ENCODE data around the gene ARHGAP4.

Gene ARHGAP4

DNA sequence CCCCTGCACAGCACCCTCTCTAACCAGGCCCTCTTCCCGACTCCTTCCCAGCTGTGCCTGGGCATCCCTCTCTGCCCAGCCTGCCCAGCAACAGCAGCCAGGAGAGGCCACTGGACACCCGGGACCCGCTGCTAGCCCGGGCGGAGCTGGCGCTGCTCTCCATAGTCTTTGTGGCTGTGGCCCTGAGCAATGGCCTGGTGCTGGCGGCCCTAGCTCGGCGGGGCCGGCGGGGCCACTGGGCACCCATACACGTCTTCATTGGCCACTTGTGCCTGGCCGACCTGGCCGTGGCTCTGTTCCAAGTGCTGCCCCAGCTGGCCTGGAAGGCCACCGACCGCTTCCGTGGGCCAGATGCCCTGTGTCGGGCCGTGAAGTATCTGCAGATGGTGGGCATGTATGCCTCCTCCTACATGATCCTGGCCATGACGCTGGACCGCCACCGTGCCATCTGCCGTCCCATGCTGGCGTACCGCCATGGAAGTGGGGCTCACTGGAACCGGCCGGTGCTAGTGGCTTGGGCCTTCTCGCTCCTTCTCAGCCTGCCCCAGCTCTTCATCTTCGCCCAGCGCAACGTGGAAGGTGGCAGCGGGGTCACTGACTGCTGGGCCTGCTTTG, 20.5 kb downstream of the ARHGAP4 start:
- no peak for DNase-seq (ENCODE audit: low read depth)

DNA sequence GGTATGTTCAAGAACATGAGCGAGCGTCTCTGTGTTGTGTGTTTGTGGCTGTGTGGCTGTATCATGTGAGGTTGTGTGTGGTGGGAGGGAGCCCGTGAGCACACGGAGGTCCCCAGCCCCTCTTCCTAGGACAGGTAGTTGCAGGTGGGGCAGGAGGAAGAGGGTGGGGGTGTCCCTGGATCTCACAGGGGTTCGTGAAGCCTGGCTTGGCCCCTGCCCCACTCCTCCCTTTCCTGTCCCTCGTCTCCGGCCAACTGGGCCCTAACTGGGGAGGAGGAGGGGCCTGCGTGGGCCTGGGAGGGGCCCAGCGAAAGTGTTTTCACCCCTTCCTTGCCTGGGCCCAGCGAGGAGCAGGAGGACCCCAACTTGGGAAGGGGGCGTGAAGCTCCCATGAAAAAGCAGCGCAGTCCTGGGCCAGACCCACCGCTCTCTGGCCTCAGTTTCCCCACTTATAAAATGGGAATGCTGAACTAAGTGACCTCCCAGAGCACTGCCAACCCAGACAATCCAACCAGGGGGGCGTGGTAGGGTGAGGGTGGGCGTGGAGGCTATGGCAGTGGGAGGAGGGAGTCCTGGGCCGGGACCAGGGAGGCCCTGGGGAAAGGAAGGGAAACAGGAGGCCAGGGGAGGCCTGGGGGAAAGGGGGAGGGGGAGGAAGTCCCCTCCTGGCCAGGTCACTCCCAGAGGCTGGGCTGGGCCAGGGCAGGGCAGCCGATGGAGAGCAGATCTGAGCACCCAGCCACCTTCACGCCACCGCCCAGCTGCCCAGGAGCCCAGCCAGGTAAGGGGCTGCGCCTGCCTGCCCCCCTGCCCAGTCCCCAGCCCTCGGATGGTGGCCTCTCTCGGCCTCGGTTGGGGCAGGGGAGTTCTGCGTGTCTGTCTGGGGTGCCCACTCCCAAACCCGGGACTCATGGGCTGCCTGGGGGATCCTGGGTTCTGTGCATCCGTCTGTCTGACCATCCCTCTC, 21.8 kb downstream of the ARHGAP4 start, which contains the start of gene AVPR2:
Gene AVPR2, plus strand, starts transcription at position 683 of the 967 bp plus-strand sequence. CDS start 473 bp downstream, outside the sequence.
- DNase-seq (ENCODE audit: low read depth): no peak

DNA sequence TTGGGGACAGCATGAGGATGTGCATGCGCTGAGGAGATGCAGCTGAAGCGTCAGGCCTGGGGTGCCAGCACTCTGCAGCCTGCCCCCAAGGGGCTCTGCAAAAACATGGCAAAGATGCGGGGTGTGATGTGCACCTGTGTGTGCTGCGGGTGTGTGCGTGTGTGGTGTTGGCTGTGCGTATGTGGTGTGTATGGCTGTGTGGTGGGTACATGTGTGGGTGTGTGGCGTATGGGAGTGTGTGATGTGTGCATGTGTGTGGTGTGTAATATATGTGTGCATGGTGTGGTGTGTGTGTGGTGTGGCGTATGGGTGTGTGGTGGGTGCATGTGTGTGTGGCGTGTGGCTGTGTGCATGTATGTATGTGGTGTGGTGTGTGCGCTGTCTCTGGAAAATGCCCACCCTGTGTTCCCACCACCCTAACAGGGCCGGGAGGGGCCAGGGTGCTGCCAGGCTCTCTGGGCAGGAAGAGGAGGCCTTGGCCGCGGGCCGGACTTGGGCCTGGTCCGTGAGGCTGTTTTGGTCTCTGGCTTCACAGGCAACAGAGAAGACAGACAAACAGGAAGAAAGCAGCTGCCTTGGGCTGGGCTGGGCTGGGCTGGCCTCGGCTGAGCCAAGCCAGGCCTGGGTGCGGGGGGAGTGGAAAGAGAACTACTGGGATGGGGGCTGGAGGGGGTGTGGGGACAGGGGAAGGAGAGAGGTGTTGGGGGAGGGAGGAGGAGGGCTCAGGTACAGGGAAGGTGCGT, 22.7 kb downstream of the ARHGAP4 start:
- no peak for DNase-seq (ENCODE audit: low read depth)

DNA sequence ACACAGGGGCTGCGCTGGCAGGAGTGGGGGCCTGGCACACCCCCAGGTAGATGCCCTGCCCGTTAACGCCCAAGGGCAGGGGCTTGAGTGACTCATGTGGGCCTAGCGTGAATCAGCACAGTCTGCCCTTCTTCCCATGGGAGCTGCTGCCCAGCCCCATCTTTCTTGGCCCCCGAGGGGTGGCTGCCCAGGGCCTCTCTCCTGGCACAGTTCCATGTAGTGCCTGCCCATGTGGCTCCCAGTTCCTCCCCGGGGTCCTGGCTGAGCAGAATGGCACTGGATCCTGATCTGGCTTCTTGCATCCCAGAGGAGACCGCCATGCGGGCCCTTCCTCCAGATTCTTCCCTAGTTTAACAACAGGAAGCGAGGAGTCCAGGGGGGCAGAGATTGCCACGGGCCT, 23.7 kb downstream of the ARHGAP4 start:
- DNase-seq (ENCODE audit: low read depth): no peak

DNA sequence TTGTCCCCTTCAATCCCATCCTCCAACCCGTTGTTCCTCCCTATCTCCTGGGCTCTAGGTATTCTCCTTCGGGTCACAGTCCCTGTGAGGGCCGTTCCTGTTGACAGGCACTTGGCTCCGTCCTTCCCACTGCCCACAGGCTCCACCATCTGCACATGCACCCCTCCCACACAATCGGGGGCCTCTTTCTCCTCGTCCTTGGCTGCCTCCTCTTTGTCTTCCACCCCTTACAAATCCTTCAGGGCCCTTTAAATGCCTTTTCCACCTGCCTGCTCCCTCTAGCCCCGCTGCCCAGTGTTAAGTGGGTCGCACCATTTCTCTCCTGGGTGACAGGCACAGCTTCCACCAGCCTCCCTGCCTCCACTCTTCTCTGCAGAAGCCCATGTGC, 24.3 kb downstream of the ARHGAP4 start:
- no peak for DNase-seq (ENCODE audit: low read depth)

DNA sequence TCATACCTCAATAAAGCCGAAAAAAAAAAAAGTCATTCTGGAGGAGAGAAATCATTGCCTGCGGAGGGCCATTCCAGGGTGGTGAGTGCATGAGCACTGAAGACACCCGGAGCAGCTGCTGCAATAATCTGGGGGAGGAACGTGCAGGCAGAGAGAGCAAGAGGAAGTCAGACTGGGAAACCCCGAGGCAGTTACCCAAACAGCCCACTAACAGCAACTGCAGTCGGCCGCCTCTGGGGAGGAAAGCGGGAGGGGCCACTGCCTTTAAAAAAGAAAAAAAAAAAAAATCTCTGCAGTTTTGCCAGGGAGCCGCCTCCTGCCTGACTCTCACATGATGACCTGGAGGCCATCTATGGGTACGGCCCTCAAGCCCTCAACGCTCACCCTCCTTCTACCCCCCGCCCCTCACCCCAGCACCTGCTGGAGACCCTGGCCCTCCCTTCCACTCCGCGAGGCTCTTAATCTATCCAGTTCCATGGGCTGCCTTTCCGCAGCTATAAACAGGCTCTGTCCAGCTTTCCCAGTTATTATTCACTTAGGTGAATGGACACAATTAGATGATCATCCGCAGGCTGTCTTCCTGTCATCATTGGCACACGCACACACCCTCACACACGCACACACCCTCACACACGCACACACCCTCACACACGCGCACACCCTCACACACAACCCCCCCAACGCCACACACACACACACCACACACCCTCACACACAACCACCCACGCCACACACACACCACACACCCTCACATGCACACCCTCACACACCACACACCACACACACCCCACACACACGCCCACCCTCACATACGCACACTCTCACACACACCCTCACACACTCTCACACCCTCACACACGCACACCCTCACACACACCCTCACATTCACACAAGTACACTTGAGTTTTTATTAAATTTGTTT, 25.0 kb downstream of the ARHGAP4 start:
- peak; percentile 38 for DNase-seq (ENCODE audit: low read depth)

DNA sequence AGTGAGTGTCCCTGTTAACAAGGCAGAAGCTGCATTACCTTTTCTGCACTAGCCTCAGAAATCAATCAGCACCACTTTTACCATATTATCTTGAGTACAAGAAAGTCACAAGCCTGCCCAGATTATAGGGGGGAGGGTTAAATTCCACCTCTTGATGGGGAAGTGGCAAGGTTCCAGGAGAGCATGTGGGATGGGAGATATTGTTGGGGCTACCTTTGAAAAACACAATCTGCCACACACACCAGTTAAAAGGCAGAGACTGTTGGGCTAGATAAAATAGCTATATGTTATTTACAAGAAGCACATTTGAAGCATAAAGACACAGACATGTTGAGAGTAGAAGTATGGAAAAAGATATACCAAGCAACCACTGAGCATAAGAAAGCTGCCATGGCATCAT, 28.2 kb downstream of the ARHGAP4 start:
- no peak for DNase-seq (ENCODE audit: low read depth)

DNA sequence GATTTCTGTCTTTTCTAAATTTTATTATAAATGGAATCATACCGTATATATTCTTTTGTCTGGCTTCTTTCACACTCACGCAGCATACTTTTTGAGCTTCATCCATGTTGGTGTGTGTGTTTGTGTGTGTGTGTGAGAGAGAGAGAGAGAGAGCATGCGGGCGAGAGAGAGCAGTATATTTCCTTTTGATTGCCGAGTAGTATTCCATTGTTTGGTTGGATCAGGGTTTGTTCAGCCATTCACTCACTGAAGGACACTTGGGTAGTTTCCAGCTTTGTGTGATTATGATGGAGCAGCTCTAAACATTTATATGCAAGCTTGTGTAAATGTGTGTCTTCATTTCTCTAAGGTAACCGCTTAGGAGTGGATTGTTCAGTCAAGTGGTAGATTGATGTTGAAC, 36.9 kb downstream of the ARHGAP4 start:
- no peak for DNase-seq (ENCODE audit: low read depth)

DNA sequence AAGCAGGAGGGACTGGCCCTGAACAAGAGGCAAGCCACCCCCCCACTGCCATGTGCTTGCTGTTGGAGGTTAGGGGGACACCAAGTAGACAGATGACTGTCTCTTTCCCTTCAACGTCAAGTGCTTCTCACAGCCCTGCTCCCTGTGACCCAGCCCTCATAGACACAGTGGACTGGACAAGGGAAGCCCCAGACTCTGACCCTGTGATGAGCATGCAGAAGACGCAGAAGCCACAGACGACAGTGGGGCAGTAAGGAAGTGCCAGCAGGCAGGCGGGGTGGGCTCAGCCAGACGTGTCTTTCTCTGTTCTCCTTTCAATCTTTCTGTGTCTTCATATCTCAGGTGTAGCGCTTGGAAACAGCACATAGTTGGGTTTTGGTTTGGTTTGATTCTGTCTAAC, 37.7 kb downstream of the ARHGAP4 start:
- no peak for DNase-seq (ENCODE audit: low read depth)

DNA sequence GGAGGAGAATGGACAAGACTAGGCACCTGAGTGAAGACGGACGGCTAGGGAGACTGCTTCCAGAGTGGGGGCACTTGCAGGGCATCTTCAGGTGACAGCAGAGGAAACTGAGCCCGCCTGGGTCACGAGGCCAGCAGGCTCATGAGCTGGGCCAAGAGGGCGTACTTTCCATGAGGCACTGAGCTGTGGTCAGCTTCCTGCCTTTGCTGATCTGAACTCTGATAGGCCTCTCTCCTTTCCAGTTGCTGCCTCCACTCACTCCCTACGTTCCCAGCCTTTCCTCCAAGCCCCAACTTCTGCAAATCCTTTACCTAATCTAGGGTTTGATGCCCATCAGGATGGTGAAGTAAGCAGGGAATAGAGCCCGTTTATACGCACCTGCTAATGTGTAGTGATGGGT, 38.7 kb downstream of the ARHGAP4 start:
- no peak for DNase-seq (ENCODE audit: low read depth)

DNA sequence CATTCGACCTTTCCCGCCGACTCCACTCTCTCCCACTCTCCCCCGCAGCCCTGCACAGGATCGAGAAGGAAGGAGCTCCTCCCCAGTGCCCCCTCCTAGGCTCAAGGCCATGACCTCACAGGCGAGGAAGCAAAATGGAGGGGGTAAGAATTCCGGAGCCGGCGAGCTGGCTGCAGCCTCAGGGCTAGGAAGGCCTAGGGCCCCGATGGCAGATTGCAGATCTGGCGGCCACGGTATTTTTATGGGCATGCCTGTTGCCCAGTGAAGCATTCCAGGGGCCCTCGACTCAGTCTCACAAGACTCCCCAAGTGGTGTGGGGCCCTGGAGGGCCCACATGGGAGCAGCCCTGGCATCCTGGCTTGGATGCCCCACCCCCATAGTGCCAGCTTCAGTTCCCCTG, 39.1 kb downstream of the ARHGAP4 start:
- no peak for DNase-seq (ENCODE audit: low read depth)

DNA sequence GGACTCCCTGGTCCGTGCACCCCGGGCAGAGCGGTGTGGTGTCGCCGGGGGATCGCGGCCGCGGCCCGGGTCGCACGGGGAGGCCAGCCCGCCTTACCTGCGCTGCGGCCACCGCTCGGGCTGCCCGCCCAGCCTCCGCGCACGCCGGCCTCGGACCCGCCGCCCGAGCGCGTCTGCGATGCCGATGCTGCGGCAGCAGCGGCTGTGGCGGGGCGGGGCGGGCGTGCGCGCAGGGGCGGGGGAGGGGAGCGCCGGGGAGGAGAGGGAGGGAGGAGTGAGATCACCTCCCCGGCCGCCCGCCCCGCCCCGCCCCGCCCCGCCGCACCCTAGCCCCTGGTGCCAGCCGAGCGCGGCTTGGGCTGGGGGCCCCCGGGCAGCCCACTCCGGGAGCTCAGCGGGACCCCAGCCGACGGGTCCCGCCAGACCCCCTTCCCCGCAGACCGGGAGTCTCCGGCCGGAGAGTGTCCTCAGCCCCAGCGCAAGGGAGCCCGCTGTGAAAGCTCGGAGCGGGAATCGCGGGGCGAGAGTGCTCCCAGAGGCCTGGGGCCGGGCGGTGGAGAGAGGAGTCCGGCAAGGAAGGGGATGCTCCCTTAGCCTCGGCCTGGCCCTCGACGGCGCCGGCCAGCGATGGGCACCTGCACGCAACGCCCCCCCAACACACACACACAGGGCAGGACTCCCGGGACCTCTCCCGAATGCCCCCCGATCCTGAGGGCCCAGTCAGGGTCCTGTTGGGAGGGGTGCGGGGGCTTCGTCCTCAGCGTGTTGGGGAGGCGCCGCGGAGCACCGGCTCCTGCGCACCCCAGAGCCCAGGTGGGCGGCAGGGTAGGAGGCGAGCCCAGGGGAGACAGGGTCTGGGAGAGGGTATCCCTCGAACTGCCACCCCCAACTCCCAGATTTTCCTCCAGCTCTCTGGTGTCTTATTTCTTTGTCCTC, 39.8 kb downstream of the ARHGAP4 start, which contains the start of gene L1CAM:
Gene L1CAM, minus strand, starts transcription at position 206 of the 936 bp plus-strand sequence. CDS start 10,337 bp downstream, outside the sequence.
- no peak for DNase-seq (ENCODE audit: low read depth)

DNA sequence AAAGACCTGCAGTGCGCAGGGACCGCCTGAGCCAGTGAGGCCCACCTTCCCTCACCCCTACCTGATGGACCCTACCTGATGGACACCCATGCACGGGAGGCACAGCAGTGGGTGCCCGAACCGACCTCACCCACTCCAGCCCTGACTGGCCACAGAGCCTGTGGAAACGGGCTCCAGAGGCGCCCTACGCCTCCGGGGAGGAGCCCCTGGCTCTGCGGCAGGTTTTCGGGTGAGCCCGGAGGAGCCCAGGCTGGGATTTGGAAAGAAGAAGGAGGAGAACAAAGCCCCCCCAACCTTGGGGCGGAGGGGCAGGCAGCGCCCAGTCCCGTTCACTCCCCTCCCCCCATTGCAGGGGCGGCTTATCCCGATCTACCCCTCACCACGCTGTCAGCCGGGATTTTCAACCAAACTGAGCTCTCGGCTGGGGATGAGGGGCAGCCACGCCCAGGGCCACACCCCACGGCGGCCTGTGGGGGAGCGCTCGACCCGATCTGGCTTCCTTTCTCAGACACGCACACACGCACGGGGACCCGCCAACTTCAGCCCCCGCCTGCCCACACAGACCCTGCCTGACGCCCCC, 40.8 kb downstream of the ARHGAP4 start:
- no peak for DNase-seq (ENCODE audit: low read depth)

DNA sequence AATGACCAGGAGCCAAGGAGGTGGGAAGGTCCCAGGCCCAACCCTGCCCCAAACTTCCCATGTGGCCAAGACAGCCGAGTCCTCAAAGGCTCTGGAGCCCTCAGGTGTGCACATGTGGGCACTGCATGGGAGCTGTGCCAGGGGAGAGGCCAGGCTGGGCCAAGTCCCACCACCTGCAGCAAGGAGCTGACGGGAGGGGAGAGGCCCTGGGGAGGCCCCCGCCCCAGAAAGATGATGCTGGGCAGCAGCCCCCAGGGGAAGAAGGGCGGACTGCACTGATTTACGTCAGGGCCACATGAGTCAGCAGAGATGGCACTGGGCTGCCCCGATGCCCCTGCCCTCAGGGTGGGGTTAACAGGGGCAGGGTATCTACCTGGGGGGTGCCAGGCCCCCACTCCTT, 41.5 kb downstream of the ARHGAP4 start:
- DNase-seq (ENCODE audit: low read depth): no peak

DNA sequence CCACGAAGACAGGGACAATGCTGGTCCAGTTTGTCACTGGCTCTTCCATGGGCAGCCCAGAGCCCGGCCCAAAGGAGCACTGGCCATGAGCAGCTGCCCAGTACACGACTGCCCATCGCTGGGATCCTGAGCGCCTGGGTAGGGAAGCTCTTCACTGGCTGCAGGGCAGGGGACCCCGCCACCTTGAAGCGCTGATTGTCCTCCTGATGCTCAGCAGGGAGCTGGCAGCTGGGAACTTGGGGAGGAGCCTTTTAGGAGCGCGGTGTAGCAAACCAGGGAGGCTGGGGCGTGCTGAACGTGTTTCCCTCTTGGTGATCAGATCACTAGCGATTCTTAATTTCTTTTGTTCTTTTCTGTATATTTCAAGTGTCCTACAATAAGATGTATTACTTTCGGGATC, 41.9 kb downstream of the ARHGAP4 start:
- DNase-seq (ENCODE audit: low read depth): no peak

DNA sequence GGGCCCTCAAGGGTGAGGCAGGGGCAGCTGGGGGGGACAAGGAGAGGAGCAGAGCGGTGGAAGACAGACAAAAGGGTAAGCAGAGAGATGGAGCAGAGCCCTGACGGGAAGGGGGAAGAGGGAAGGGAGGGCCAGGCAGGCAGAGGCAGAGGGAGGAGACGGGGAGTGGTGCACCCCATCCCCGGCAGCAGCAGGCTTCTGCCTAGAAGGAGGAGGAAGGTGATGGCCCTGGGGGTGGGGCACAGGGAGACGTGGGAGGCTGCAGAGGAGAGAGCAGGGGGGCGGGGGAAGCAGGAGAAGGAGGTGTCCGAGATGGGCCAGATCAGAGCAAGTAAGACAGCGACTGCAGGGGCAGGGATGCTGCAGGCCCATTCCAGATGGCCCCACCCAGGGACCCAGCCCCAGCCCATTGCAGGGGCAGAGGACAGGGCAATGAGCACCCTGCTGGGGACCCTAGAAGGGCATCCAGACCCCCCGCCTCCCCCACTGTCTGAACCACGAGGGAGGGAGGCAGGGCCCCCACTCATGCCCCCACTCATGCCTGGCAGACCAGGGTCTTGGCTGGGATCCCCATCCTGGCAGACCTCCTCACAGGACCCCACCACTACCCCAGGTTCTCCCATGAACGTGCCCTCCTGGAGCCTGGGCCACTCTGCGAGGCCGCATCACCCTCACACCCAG, 42.8 kb downstream of the ARHGAP4 start:
- DNase-seq (ENCODE audit: low read depth): no peak

DNA sequence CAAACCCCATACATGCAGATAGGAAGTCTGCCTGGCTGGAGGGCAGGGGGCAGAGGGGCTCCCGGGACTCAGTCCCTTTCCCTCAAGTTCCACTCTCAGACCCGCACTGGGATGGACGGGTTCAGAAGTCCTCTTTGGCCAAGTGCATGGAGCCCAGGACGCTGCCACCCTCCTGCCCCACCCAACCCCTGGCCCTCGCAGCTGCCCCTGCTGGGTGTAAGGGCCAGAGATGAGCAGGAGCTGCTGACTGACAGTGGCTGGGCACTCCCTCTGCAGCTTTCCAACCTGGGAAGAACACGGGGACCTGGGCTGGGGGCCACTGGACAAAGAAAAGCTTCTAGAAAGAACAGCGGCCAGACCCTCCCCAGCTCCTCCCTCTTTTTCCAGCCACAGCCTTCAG, 43.5 kb downstream of the ARHGAP4 start:
- DNase-seq (ENCODE audit: low read depth): no peak

DNA sequence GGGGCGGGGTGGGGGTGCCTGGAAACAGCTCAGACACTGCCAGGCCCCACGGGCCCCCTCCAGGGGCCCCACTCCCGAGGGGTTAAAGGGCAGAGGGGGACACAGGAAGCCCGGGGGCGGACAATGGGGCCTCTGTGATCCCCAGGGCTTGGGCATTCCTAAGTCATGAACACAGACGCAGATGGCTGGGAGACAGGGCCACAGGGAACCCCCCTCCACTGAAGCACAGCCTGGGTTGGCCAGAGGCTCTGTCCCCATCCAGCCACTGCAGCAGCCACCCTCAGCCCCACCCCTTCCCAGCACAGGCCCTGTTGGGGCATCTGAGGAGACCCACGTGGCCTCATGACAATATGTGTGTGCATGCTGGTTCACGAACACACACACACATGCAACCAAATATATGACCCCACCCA, 44.0 kb downstream of the ARHGAP4 start:
- no peak for DNase-seq (ENCODE audit: low read depth)

DNA sequence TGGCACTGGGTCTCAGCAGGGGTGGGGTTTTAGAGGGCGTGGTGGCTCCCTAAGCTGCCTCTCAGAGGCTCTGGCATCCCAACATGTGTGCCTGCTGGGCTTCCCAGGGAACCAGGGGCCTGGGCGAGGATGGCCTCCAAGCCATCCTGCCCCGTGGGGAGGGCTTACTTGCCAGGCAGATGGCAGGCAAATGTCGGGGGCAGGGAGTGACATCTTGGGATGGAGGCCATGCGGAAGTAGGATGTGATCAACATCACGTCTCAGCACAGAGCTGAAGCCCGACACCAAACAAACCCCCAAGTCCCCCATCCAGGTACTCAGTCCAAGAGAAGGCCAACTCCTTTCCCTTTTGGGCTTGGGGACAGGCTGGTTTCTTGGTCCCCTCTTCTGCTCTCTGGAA, 44.8 kb downstream of the ARHGAP4 start:
- no peak for DNase-seq (ENCODE audit: low read depth)
